Smooth muscle cell (in vitro differentiated cells): ENCODE data around the gene FBXO38. TPM values are rescaled to one million over a fixed set of nuclear protein-coding genes. Genes with fewer than 3 reads are reported as not detected.

ENCODE experiments used
- DNase-seq: peaks from one replicate; lab custom pipeline; 2025; ENCODE audit not compliant: unreplicated experiment; lab: John Stamatoyannopoulos, UW
- H2AFZ ChIP-seq: fragments of 200-600 bp; sonication (generic); 2 replicates; pipeline ENCODE4 v1.6.0; 2016; ENCODE audit warnings: antibody characterized with exemption, low read depth, mild to moderate bottlenecking
- H3F3A ChIP-seq: fragments of 200-600 bp; sonication (generic); 2 replicates; pipeline ENCODE4 v1.6.0; 2017; ENCODE audit warnings: antibody characterized with exemption, low read depth
- H3K27ac ChIP-seq: fragments of 200-600 bp; sonication (generic); 2 replicates; pipeline ENCODE4 v1.5.1; 2016; ENCODE audit warnings: low read depth, mild to moderate bottlenecking
- H3K27me3 ChIP-seq: fragments of 200-600 bp; sonication (generic); 2 replicates; pipeline ENCODE4 v1.6.1; 2016; ENCODE audit warnings: low read depth, mild to moderate bottlenecking
- H3K36me3 ChIP-seq: fragments of 200-600 bp; sonication (generic); 2 replicates; pipeline ENCODE4 v1.5.1; 2016; ENCODE audit warnings: low read depth
- H3K4me1 ChIP-seq: fragments of 200-600 bp; sonication (generic); 2 replicates; pipeline ENCODE4 v1.5.1; 2016; ENCODE audit warnings: low read depth
- H3K4me2 ChIP-seq: fragments of 200-600 bp; sonication (generic); 2 replicates; pipeline ENCODE4 v1.6.0; 2016; ENCODE audit warnings: mild to moderate bottlenecking
- H3K4me3 ChIP-seq: fragments of 200-600 bp; sonication (generic); 2 replicates; pipeline ENCODE4 v1.5.1; 2016; ENCODE audit warnings: mild to moderate bottlenecking
- H3K79me2 ChIP-seq: fragments of 200-600 bp; sonication (generic); 2 replicates; pipeline ENCODE4 v1.6.0; 2016; ENCODE audit warnings: low read depth, mild to moderate bottlenecking
- H3K9ac ChIP-seq: fragments of 200-600 bp; sonication (generic); 2 replicates; pipeline ENCODE4 v1.6.0; 2016; ENCODE audit warnings: low read depth
- H3K9me3 ChIP-seq: fragments of 200-600 bp; sonication (generic); replicated peaks from 2 replicates; pipeline ENCODE4 v1.5.1; 2016; ENCODE audit warnings: low read depth
- H4K20me1 ChIP-seq: fragments of 200-600 bp; sonication (generic); 2 replicates; pipeline ENCODE4 v1.6.0; 2016; ENCODE audit warnings: low read depth
- CTCF ChIP-seq: fragments of 200-600 bp; sonication (generic); IDR thresholded peaks from 2 replicates; pipeline ENCODE4 v1.5.1; 2017; ENCODE audit warnings: borderline replicate concordance, mild to moderate bottlenecking, antibody characterized with exemption; ENCODE audit not compliant: insufficient read depth, poor library complexity, severe bottlenecking
- WGBS: methylation state at CpG from one replicate; pipeline ENCODE4 v1.1.7; 2016; ENCODE audit warnings: low lambda C conversion rate; 5-methylcytosine and 5-hydroxymethylcytosine counted together
- polyA plus RNA-seq: library from polyadenylated mRNA; unstranded; fragments of >200 nt; fragmentation: Nextera tagmentation; extraction: Ambion mirVana; gene quantifications from 2 replicates; pipeline ENCODE4 v1.2.1, GENCODE V29; 2016
- total RNA-seq: library from RNA; depleted of rRNA; stranded (reverse); fragments of >200 nt; gene quantifications from 2 replicates; pipeline ENCODE4 v1.2.3, GENCODE V29; 2014

The FBXO38 gene
- total and polyA plus RNA-seq, 2 experiments from 2014 or later, result 24.4 to 44.5 TPM

- peaks cover 15% of the 10 kb centered on the region for H4K20me1 ChIP-seq
- H3K4me1 ChIP-seq, result peaks cover 17% of the 10 kb centered on the region
- no peak for TF ChIP-seq CTCF
- H3K27ac ChIP-seq, result peak overlapping the region; percentile 90
- H3F3A ChIP-seq, result peaks cover 4% of the 10 kb centered on the region
- H2AFZ ChIP-seq, result peak overlapping the region; percentile 75
- no peaks in the 10 kb centered on the region for H3K27me3 ChIP-seq
- no peaks in the 10 kb centered on the region for H3K9me3 ChIP-seq
- peaks cover 52% of the 10 kb centered on the region for H3K79me2 ChIP-seq
- peak overlapping the region; percentile 94 for H3K4me2 ChIP-seq
- H3K36me3 ChIP-seq, result no peaks in the 10 kb centered on the region
- H3K4me3 ChIP-seq, result peak overlapping the region; percentile 71
- 11% methylated on average over 6 of the region's 6 CpGs for WGBS
- DNase-seq, result no peak
- peak overlapping the region; percentile 96 for H3K9ac ChIP-seq
Measured at GRCh38 chr5:148384380-148384737, 601 bp downstream of the FBXO38 start.

- Histone ChIP-seq H3K4me2 (peak overlapping the region; percentile 94), H3K79me2 (peaks cover 60% of the 10 kb centered on the region), H3K9me3 (no peaks in the 10 kb centered on the region), H3K36me3 (no peaks in the 10 kb centered on the region), H3K9ac (peak overlapping the region; percentile 96), H4K20me1 (peaks cover 22% of the 10 kb centered on the region), H3K27me3 (no peaks in the 10 kb centered on the region), H2AFZ (no peak overlapping the region), H3K4me1 (peaks cover 17% of the 10 kb centered on the region), H3F3A (peaks cover 4% of the 10 kb centered on the region), H3K4me3 (peak overlapping the region; percentile 71), H3K27ac (peak overlapping the region; percentile 90)
- no peak for TF ChIP-seq CTCF
- no peak for DNase-seq
- WGBS, result 100% methylated on average over 1 of the region's 1 CpG
Measured at GRCh38 chr5:148385094-148385493, 1.3 kb downstream of the FBXO38 start.

GRCh38 chr5:148386041-148386440 is 2.3 kb downstream of the FBXO38 start:
- no peak for DNase-seq
- H3K27me3 ChIP-seq, result no peaks in the 10 kb centered on the region
- no peaks in the 10 kb centered on the region for H3K36me3 ChIP-seq
- no peak overlapping the region for H3K4me2 ChIP-seq
- TF ChIP-seq CTCF, result no peak
- peaks cover 31% of the 10 kb centered on the region for H4K20me1 ChIP-seq
- peaks cover 17% of the 10 kb centered on the region for H3K4me1 ChIP-seq
- peaks cover 69% of the 10 kb centered on the region for H3K79me2 ChIP-seq
- peak overlapping the region; percentile 90 for H3K27ac ChIP-seq
- no peak overlapping the region for H3K9ac ChIP-seq
- no peak overlapping the region for H2AFZ ChIP-seq
- peaks cover 4% of the 10 kb centered on the region for H3F3A ChIP-seq
- whole genome bisulfite sequencing, result 92% methylated on average over 1 of the region's 1 CpG
- H3K4me3 ChIP-seq, result no peak overlapping the region
- H3K9me3 ChIP-seq, result no peaks in the 10 kb centered on the region

- Histone ChIP-seq H3K27ac (peak overlapping the region; percentile 90), H2AFZ (no peak overlapping the region), H4K20me1 (peaks cover 43% of the 10 kb centered on the region), H3K4me1 (peaks cover 15% of the 10 kb centered on the region), H3F3A (peaks cover 4% of the 10 kb centered on the region), H3K79me2 (peaks cover 80% of the 10 kb centered on the region), H3K27me3 (no peaks in the 10 kb centered on the region), H3K4me2 (no peak overlapping the region), H3K9ac (no peak overlapping the region), H3K4me3 (no peak overlapping the region), H3K9me3 (no peaks in the 10 kb centered on the region), H3K36me3 (no peaks in the 10 kb centered on the region)
- DNase-seq, result no peak
- no peak for TF ChIP-seq CTCF
- WGBS, result 54% methylated on average over 3 of the region's 3 CpGs
Measured at GRCh38 chr5:148387325-148387724, 3.6 kb downstream of the FBXO38 start.
